ENCODE results near the gene CHML.

CHML gene

DNA sequence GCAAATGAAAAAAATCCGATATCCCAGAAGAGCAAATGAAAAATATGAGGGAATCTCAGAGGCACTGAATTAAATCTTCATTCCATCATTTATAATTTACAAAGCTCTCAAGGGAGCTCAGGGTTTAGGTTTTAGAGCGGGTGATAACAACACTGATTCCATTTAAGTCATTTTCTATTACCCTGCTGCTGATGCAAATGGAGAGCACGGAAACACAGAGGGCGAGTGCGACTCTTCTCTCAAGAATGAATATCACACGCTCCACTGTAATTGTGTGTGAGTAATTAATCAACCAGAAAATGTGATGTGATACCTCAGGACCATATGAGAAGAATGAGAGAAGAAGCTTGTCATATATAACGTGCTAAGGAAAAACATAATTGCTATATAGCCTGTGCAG, 22.7 kb downstream of the CHML start:
- Histone ChIP-seq H3K36me3 (ENCODE audit: control insufficient read depth in 1 of 2, insufficient read depth in 2 of 2, low read length in 2 of 2) (no peaks in the 10 kb centered on the region), H3K9me3 (ENCODE audit: control insufficient read depth in 1 of 2, low read length in 2 of 2) (no peaks in the 10 kb centered on the region), H3K4me3 (ENCODE audit: low read depth in 1 of 2, low read length in 2 of 2) (no peak overlapping the region), H3K27ac (ENCODE audit: low read length) (no peak overlapping the region), H3K27me3 (ENCODE audit: low read depth, low read length) (no peaks in the 10 kb centered on the region), H3K4me1 (ENCODE audit: control insufficient read depth in 1 of 2, insufficient read depth in 2 of 2, low read length in 2 of 2) (no peaks in the 10 kb centered on the region)

DNA sequence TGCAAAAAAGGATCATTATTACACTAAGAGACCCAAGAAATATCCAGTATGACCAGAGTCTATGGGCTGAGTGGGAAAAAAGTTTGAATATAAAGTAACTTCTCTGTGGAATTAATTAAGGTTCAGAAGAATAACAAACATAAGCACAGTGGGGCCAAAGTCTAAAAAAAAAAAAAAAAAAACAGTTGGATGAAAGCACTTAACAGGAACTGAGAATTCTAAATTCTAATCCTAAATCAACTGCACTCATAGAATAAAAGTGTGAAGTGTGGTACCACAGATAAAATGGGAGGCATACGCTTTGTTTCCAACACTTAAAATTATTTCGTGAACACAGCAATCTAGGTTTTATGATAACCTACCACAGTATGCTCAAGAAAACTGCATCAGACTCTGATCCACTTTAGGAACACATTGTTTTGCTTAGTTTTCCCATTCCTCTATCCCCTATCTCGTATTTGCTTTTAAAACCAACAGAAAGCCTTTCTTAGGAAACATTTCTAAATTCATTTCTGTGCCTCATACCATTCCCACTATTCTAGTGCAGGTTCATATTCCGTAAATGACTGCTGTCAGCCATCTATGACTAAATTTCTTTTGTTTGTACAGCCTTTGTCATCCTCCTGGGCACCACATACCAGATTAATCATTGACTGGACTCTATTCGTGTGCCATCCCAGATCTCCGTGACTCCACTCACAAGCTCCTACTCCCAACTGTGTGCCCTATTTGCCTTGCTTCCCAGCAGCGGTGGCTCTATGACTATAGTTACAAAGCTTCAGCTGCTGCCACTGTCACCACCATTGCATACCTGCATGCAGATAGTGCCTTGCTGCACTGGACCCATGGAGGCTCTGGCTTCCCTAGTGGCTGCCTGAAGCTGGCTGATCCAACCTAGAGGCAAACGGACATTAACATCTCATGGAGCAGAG, 24.9 kb downstream of the CHML start:
- Histone ChIP-seq H3K9me3 (ENCODE audit: control insufficient read depth in 1 of 2, low read length in 2 of 2) (no peaks in the 10 kb centered on the region), H3K4me1 (ENCODE audit: control insufficient read depth in 1 of 2, insufficient read depth in 2 of 2, low read length in 2 of 2) (no peaks in the 10 kb centered on the region), H3K4me3 (ENCODE audit: low read depth in 1 of 2, low read length in 2 of 2) (no peak overlapping the region), H3K27me3 (ENCODE audit: low read depth, low read length) (no peaks in the 10 kb centered on the region), H3K36me3 (ENCODE audit: control insufficient read depth in 1 of 2, insufficient read depth in 2 of 2, low read length in 2 of 2) (no peaks in the 10 kb centered on the region), H3K27ac (ENCODE audit: low read length) (no peak overlapping the region)

DNA sequence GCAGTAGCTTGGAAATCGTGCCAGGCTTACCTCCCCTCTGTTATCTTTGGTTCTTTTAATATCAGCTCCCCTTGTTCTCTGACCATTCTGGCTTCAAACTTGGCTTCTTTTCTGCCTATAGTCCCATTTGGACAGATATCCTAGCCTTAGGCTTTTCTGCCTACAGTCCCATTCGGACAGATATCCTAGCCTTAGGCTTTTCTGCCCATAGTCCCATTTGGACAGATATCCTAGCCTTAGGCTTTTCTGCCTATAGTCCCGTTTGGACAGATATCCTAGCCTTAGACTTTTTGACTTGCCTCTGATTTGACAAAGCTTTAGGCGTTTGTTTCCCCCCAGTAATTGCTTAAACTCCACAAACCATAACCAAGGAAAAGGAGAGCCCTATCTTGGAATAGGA, 25.6 kb downstream of the CHML start:
- H3K36me3 ChIP-seq (ENCODE audit: control insufficient read depth in 1 of 2, insufficient read depth in 2 of 2, low read length in 2 of 2), result no peaks in the 10 kb centered on the region
- H3K4me3 ChIP-seq (ENCODE audit: low read depth in 1 of 2, low read length in 2 of 2), result no peak overlapping the region
- H3K9me3 ChIP-seq (ENCODE audit: control insufficient read depth in 1 of 2, low read length in 2 of 2), result no peaks in the 10 kb centered on the region
- no peaks in the 10 kb centered on the region for H3K4me1 ChIP-seq (ENCODE audit: control insufficient read depth in 1 of 2, insufficient read depth in 2 of 2, low read length in 2 of 2)
- H3K27ac ChIP-seq (ENCODE audit: low read length), result no peak overlapping the region
- no peaks in the 10 kb centered on the region for H3K27me3 ChIP-seq (ENCODE audit: low read depth, low read length)

DNA sequence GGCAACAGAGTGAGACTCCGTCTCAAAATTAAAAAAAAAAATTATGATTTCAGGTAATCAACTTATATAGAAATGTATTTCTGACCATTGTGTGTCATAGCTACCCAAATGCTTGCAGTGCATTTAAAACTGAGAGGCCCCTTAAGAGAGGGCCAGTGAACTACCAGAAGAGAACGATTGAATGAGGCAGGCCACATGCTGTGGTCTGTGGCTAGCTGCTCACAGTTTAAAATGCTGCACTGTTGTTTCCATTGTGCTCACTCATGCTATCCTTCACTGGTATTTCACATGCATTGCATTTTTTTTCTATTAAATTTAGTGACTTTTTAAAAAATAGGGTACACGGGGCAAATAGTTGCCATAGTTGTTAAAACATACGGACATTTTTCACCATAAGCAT, 26.0 kb downstream of the CHML start:
- no peaks in the 10 kb centered on the region for H3K9me3 ChIP-seq (ENCODE audit: control insufficient read depth in 1 of 2, low read length in 2 of 2)
- no peak overlapping the region for H3K27ac ChIP-seq (ENCODE audit: low read length)
- no peak overlapping the region for H3K4me3 ChIP-seq (ENCODE audit: low read depth in 1 of 2, low read length in 2 of 2)
- H3K36me3 ChIP-seq (ENCODE audit: control insufficient read depth in 1 of 2, insufficient read depth in 2 of 2, low read length in 2 of 2), result no peaks in the 10 kb centered on the region
- H3K27me3 ChIP-seq (ENCODE audit: low read depth, low read length), result no peaks in the 10 kb centered on the region
- H3K4me1 ChIP-seq (ENCODE audit: control insufficient read depth in 1 of 2, insufficient read depth in 2 of 2, low read length in 2 of 2), result no peaks in the 10 kb centered on the region

DNA sequence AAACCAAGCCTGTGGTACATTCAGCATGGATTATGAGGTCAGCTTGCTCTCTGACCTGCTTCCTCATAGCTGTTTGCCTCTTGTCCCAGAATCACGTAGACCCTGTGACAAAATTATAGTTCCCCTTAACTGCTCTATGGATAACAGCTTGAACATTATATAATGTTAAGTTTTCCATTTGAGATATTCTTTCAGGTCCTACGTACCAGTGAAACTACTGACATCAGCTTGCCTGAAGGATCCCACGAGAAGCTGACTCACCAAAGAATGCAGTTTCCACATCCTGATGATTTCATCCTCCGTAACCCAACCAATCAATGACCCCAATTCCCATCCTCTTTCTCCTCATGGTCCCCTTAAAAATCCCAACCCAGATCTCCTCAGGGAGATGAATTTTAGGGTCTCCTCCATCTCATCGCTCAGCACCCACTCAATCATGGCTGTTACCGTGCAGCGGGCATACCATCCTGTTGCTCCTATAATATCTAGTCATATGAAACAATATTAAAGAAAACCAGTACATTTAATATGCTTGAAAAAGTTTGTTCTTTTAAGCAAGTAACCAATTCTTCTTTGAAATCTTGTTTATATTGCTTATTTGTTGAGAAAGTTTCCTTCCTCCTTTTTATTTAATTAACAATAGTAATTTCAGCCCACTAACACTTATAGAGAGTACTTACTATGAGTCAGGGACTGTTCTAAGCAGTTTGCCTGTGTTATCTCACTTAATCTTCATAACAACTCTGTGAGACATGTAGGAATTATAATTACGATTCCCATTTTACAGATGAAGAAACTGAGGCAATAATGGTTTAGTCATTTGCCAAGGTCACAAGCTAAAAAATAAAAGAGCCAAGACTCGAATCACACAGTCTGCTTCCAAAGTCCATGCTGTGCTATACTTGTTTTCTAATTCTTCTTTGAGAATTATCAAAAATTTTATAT, 27.4 kb downstream of the CHML start:
- no peaks in the 10 kb centered on the region for H3K9me3 ChIP-seq (ENCODE audit: control insufficient read depth in 1 of 2, low read length in 2 of 2)
- no peak overlapping the region for H3K27ac ChIP-seq (ENCODE audit: low read length)

DNA sequence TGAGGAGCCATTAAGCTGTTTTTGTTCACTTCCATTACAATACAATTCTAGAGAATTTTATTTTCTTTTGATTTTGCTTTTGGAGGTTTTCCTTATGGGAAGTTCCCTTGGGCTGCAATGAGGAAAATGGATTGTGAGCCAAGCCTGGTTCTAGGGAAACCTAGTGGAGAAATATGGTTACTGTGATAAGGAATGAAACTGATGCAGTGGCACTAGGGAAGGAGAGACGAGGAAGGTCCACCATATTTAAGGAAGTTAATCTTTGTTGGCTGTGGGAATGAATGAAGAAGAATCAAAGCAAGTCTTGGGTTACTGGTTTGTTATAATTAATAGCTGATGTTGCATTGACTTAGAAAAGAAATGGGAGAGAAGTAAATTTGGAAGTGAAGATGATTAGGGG, 28.4 kb downstream of the CHML start:
- Histone ChIP-seq H3K27me3 (ENCODE audit: low read depth, low read length) (no peaks in the 10 kb centered on the region), H3K36me3 (ENCODE audit: control insufficient read depth in 1 of 2, insufficient read depth in 2 of 2, low read length in 2 of 2) (no peaks in the 10 kb centered on the region), H3K27ac (ENCODE audit: low read length) (no peak overlapping the region), H3K4me3 (ENCODE audit: low read depth in 1 of 2, low read length in 2 of 2) (no peak overlapping the region), H3K9me3 (ENCODE audit: control insufficient read depth in 1 of 2, low read length in 2 of 2) (no peaks in the 10 kb centered on the region), H3K4me1 (ENCODE audit: control insufficient read depth in 1 of 2, insufficient read depth in 2 of 2, low read length in 2 of 2) (no peaks in the 10 kb centered on the region)

More for the DNA sequence above, 27.4 kb downstream of the CHML start:
- H3K27me3 ChIP-seq (ENCODE audit: low read depth, low read length), result no peaks in the 10 kb centered on the region
- no peaks in the 10 kb centered on the region for H3K4me1 ChIP-seq (ENCODE audit: control insufficient read depth in 1 of 2, insufficient read depth in 2 of 2, low read length in 2 of 2)
- H3K4me3 ChIP-seq (ENCODE audit: low read depth in 1 of 2, low read length in 2 of 2), result no peak overlapping the region
- H3K36me3 ChIP-seq (ENCODE audit: control insufficient read depth in 1 of 2, insufficient read depth in 2 of 2, low read length in 2 of 2), result no peaks in the 10 kb centered on the region

DNA sequence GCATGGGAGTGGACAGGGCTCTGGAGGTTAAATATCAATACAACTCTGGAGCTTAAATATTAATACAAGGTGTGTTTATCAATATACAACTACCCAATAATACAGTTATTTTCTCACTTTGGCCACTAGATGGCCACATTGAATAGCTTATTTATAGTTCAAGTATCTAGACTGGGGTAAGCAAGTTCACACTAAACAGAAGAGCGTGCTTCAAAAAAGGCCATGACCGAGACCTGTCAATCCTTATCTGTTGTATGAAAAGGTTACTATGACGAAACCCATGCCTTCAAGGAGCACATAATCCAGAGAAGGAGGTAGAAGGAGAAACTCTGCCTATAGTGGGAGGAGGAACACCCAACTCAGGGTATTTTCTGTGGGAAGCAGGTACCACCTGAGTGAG, 29.1 kb downstream of the CHML start:
- Histone ChIP-seq H3K27ac (ENCODE audit: low read length) (no peak overlapping the region), H3K27me3 (ENCODE audit: low read depth, low read length) (no peaks in the 10 kb centered on the region), H3K9me3 (ENCODE audit: control insufficient read depth in 1 of 2, low read length in 2 of 2) (no peaks in the 10 kb centered on the region), H3K4me3 (ENCODE audit: low read depth in 1 of 2, low read length in 2 of 2) (no peak overlapping the region), H3K4me1 (ENCODE audit: control insufficient read depth in 1 of 2, insufficient read depth in 2 of 2, low read length in 2 of 2) (no peaks in the 10 kb centered on the region), H3K36me3 (ENCODE audit: control insufficient read depth in 1 of 2, insufficient read depth in 2 of 2, low read length in 2 of 2) (no peaks in the 10 kb centered on the region)

DNA sequence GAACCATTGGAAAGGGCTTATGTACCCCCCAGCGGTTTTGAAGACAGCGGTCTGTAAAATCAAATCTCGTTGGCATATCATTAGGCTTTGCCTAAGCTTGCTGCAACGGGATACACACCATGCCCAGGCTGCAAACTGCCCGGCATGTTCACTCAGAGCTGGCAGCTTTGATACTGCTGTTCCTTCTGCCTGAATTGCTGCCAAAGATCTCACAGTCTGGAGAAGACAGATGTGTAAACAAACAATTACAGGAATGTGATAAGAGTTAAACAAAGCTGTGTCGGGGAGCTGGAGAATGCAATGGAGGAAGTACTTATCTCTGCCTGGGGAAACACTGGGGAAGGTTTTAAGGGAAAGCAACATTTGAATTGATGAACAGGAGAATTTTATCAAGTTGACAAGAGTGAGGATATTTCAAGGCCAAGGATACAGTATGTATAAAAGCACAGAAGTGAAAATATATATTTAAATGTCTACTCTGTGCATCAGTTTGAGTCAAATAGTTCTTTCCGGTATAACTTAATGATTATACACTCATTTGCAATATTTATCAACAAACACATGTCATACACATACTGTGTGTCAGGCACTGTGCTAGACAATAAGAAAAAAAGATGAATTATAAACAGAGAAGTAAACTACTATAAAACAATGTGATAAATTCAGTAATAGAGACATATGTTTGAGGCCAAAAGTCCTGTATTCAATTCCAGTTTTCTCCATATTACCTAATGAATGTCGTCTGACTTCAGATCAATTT, 29.9 kb downstream of the CHML start:
- H3K27ac ChIP-seq (ENCODE audit: low read length), result no peak overlapping the region

DNA sequence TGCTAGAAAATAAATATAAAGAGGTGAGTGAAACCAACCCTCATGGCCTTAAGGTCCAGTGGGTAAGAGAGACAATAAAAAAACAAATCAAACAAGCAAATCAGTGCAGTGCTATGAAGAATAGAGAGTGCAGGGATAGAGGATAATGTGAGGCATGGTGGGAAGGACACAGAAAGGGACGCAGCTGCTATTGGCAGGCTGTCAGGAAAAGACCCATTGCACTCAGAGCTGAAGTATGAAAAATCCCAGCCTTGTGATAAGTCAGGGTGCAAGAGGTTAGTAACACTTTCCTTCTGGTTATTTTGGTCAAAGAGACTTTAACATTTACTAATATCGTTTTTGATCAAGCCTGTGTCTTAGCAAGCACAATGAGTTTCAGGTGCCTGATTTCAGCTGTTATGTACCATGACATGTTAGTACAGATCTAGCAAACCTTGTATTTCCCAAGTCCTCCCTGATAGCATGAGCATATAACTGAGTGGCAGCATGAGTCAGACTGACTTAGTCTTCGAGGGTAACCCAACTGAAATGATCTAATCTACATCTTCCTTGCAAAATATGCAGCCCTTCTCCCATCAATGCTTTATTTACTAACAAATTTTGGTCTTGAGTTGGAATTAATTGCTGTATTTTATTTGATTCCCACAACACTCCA, 31.7 kb downstream of the CHML start:
- H3K4me3 ChIP-seq (ENCODE audit: low read depth in 1 of 2, low read length in 2 of 2), result no peak overlapping the region
- no peaks in the 10 kb centered on the region for H3K27me3 ChIP-seq (ENCODE audit: low read depth, low read length)
- H3K9me3 ChIP-seq (ENCODE audit: control insufficient read depth in 1 of 2, low read length in 2 of 2), result no peaks in the 10 kb centered on the region
- H3K36me3 ChIP-seq (ENCODE audit: control insufficient read depth in 1 of 2, insufficient read depth in 2 of 2, low read length in 2 of 2), result no peaks in the 10 kb centered on the region
- H3K27ac ChIP-seq (ENCODE audit: low read length), result no peak overlapping the region
- H3K4me1 ChIP-seq (ENCODE audit: control insufficient read depth in 1 of 2, insufficient read depth in 2 of 2, low read length in 2 of 2), result no peaks in the 10 kb centered on the region

More for the DNA sequence above, 29.9 kb downstream of the CHML start:
- no peaks in the 10 kb centered on the region for H3K27me3 ChIP-seq (ENCODE audit: low read depth, low read length)
- no peaks in the 10 kb centered on the region for H3K36me3 ChIP-seq (ENCODE audit: control insufficient read depth in 1 of 2, insufficient read depth in 2 of 2, low read length in 2 of 2)
- no peaks in the 10 kb centered on the region for H3K4me1 ChIP-seq (ENCODE audit: control insufficient read depth in 1 of 2, insufficient read depth in 2 of 2, low read length in 2 of 2)
- no peaks in the 10 kb centered on the region for H3K9me3 ChIP-seq (ENCODE audit: control insufficient read depth in 1 of 2, low read length in 2 of 2)
- H3K4me3 ChIP-seq (ENCODE audit: low read depth in 1 of 2, low read length in 2 of 2), result no peak overlapping the region

DNA sequence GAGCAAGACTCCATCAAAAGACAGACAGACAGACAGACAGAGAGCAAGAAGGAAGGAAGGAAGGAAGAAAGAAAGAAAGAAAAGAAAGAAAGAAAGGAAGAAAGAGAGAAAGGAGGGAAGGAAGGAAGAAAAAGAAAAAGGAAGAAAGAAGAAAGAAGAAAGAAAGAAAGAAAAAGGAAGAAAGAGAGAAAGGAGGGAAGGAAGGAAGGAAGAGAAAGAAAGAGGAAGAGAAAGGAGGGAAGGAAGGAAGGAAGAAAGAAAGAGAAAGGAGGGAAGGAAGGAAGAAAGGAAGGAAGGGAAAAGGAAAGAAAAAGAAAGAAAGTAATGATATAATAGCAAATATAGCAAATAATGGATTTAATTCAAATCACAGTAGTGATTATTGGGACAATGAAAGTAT, 32.7 kb downstream of the CHML start:
- Histone ChIP-seq H3K4me3 (ENCODE audit: low read depth in 1 of 2, low read length in 2 of 2) (no peak overlapping the region), H3K9me3 (ENCODE audit: control insufficient read depth in 1 of 2, low read length in 2 of 2) (no peaks in the 10 kb centered on the region), H3K4me1 (ENCODE audit: control insufficient read depth in 1 of 2, insufficient read depth in 2 of 2, low read length in 2 of 2) (no peaks in the 10 kb centered on the region), H3K36me3 (ENCODE audit: control insufficient read depth in 1 of 2, insufficient read depth in 2 of 2, low read length in 2 of 2) (no peaks in the 10 kb centered on the region), H3K27ac (ENCODE audit: low read length) (no peak overlapping the region), H3K27me3 (ENCODE audit: low read depth, low read length) (no peaks in the 10 kb centered on the region)
